Activated T-cell treated with anti-CD3 and anti-CD28 coated beads, Interleukin-2, amount 50 U/mL, for 48 hours (primary cell): ENCODE measurements around the gene C5orf15.

ENCODE experiments used
- DNase-seq, 2 experiments: peaks; one replicate each; pipeline ENCODE4 v3.0.0-alpha.2; 2020

C5orf15 gene

DNA sequence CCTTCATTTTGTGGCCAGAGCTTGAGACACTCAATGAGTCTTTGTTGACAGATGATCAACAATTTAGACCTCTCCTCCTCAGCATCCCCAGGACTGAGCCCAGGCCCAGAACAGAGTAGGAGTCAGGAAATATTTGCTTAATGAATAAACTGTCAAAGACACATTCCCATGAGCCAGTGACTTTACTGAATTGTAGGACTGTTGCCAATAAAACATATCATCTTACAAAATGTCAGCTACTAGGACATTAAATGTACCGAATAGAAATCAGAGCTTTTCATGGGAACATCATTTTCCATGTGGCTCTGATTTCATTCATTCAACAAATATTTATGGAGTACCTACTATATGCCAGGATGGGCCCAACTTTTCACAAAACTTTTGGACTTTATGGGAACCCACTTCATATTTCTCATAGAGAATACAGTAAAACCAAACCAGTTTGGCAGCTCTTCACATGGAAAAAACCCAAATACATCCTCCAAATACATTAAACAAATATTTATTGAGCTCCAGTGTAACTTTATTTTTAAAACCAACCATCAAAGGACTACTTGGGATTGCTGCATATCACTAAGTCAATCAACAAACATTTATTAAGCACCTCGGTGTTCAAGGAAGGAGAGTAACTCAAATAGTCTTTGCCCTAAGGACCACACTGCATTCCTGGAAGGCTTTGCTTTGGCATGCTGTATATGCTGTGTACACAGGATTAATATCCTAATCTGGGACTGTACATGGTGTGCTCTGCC is 24.9 kb upstream of the C5orf15 start:
- DNase-seq = no peak

GRCh38 chr5:133992429-133993155 is 24.2 kb upstream of the C5orf15 start:
- DNase-seq = no peak

DNA sequence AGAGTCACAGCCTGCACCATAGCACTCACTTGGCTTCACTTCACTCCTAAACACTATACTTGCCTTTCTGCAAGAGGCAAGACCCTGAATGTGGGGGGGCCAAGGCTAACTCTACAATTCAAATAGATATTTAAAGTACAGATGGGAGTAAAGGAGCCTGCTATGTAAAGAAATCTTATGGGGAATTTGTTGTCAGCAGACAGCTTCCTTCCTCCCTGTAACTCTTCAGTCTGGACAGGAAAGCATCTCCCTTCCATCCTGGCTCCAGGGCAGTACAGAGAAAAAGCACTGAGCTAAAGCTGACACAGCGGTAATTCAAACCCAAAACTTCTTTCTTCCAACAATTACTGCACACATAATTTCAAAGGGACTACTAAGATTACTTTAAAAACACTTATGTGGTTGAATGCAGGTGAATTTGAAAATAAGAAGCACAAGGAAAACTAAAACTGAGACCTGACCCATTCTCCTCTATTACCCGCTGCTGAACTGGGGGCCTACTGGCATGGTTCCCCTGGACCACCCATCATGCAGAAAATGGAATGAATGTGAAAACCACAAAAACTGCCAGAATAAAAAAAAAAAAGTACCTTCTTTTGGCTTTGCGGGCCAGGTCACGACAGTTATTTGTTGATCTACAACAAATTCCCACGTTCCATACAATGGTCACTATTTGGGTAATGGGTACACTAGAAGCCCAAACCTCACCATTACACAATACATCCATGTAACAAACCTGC is 22.9 kb upstream of the C5orf15 start:
- DNase-seq = no peak

DNA sequence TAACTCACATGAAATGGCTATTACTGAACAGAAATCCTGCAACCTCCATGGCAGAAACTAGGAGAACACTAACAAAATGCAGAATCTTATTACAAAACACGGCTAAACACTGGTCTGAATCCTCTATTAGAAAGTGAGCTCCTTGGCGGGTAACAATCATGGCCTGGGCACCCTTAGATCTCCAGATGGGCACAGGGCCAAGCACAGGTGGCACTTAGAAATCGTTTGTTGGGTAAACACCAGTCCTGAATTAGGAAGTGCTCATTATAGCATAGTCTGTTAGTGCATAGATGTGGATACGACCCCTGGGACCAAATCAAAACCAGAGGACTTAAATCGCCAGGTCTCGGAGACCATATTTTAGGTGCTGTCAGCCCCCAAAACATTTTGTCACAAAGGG is 22.0 kb upstream of the C5orf15 start:
- DNase-seq = no peak

DNA sequence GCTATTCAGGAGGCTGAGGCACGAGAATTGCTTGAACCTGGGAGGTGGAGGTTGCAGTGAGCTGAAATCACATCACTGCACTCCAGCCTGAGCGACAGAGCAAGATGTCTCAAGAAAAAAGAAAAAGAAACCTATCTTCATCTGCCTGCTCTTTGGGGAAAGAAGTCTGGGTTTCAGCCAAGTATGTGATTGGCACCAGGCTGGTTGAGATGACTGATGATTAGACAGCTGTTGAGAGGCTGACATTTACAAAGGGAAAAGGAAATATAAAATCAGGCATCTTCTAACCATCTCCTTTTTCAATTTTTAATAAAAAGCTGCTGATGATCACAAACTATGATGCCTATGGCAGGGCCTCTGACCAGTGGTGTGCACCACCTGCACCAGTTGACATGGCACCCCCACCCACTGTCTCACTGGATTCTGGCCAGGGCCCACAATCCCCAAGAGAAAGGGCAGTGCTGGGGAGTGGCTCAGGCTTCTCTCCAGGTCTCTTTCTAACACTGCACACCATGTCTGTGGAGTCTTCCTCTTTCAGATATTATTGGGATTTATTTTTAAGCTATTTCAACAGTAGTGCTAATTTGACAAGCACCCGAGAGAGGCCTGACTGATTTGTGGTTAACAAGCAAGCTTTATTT is 17.2 kb upstream of the C5orf15 start:
- DNase-seq = no peak

- DNase-seq = no peak
Measured at GRCh38 chr5:133983674-133984073, 15.2 kb upstream of the C5orf15 start.

DNA sequence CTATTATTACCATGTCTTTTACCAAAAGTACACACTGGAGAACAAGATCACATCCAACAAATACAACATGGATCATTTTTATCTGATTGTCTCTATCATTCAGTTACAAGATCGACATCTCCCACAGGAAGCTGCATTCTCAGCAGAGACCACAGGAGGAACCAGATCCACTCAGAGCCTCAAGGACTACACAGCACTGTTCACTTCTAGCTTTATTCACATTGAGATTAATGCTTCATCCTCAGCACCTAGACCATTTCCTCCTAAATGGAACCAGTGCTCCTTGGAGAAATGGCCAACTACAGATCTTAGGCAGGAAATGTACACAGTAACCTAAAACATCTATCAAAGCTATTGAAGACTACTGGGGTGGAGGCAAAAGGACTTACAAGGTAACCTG is 13.3 kb upstream of the C5orf15 start:
- DNase-seq = no peak

DNA sequence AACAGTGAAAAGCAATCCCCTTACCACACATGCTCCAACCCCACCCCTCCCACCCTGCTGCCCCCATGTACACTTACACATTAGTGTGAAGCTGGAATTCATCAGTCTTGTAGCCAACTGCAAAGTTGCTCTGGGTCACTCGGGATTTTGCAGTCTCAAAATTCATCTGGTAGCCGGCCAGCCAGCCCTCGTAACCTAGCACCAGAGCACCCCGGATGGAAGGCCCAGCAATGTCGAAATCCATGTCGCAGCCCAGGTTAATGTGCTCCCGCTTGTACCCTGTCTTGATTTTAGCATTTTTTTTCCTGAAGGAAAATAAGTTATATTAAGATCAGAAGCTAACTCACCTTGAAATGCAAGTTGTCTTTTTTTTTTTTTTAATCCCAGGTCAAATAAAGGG is 12.2 kb upstream of the C5orf15 start:
- DNase-seq = no peak

- DNase-seq = no peak
Measured at GRCh38 chr5:133978943-133979342, 10.5 kb upstream of the C5orf15 start.

DNA sequence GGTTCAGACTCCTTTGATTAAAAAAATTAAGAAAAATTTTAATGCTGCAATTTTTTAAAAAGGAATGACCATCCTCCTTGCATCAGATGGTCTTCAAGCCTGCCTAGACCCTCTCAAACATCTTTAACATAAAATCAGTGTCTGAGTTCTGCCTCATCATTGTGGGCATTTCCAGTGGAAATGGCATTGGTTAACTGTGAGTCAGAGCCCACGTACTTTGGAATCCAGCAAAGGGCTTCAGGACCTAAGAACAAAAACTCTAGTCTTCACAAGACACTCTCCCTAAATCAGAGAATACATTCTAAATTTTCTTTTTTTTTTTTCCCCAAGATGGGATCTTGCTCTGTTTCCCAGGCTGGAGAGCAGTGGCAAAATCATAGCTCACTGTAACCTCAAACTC is 9.4 kb upstream of the C5orf15 start:
- DNase-seq = no peak

- no peak for DNase-seq
Measured at GRCh38 chr5:133977161-133977787, 8.8 kb upstream of the C5orf15 start.

DNA sequence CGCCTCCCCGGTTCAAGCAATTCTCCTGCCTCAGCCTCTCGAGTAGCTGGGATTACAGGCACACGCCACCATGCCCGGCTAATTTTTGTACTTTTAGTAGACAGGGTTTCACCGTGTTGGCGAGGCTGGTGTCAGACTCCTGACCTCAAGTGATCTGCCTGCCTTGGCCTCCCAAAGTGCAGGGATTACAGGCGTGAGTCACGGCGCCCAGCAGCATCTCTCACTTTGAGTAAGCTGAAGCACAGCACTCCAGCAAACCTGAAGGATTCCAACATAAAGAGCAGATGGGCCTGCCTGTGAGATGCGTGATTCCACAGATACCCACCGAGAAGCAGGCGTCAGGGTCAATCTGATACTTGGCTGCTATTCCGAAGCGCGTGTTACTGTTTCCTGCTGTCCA is 7.1 kb upstream of the C5orf15 start:
- peak in 1 of 2 experiments; percentile 40 for DNase-seq

DNA sequence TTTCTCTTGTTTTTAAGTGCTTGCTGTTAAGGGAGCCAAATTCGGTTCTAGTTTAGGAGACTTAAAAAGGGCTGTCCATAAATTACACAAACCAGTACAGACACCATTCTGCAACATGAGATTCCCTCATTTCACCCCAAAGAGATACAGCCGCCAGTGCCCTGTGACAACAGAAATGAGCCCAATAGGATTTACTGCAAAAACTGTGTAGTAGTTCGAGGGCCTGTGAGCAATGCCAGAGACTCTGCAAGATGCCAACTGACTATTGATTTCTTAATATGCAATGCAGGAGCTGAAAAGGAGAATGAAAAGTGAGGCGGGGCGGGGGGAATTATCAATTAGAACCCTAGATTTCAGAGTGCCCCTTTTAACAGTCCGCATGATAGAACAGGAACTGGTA is 5.7 kb upstream of the C5orf15 start:
- DNase-seq = no peak

GRCh38 chr5:133970325-133970909 is 2.0 kb upstream of the C5orf15 start:
- no peak for DNase-seq

DNA sequence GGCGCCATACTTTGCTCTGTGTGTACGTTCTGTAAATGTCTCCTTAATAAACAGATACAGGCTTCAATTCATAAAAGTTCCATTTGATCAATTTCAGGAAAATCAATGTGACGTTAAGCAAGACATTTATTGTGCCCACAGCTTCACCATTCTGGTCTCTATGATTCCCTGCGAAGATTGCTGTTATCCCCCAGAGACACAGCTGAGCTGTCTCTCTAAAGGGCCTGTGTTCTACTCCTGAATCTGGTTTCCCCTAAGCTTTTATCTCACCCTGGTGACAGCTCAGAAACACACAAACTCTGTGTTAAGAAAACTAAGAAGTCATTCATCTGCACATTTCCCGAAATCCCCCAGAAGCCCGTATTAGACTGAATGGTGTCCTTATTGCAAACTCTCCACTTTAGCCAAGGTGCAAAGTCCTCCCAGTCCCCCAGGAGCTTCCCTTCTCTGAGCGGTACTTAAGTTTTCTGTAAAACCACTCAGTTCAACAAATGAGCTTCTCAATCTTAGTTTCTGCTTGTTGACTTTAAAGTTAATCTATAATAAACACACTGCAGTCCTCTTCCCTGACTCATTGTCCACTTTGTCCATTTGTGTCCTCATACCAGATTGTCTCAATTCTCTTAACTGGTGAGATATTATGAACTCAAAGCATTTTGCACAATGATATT is 1.4 kb upstream of the C5orf15 start:
- no peak for DNase-seq

DNA sequence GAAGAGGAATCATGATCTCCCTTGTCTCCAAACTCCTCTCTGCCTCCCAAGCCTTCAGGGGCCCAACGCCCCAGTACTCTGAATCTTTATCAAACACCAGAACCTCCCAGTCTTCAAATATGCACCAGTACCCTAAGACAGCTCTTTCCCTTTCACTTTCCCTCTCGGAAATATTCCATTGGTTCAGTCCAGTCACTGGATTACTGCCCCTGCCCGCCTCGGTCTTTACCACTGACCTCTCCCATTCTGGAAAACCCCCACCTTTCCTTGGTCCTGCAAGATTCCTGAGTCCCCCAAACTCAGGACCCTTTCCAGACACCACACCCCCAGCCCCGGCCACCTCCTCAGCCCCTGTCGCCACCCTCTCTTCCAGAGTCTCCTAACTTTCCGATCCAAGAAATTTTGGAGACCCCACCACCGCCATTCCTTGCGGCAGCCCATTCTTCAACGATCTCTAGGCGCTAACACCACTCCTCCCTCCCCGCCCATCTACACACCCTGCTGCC is 674 bp downstream of the C5orf15 start:
- DNase-seq = no peak

- no peak for DNase-seq
Measured at GRCh38 chr5:133967124-133967523, 1.3 kb downstream of the C5orf15 start.

DNA sequence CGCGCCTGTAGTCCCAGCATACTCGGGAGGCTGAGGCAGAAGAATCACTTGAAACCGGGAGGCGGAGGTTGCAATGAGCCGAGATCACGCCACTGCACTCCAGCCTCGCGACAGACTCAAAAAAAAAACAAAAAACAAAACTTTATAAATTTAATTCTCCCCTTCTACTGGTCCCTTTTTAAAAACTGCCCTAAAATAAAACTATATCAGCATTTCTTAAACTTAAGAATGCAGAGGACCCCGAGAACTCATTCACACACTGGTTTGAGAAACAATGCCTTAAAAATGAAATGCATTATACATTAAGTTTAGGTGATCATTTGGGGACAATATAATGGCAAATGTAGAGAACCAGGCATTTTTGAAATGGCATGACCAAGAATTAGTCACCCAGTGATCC is 2.3 kb downstream of the C5orf15 start:
- peak in 1 of 2 experiments; percentile 10 for DNase-seq

- DNase-seq = peak in 1 of 2 experiments; percentile 8
Measured at GRCh38 chr5:133963493-133964128, 4.8 kb downstream of the C5orf15 start.

GRCh38 chr5:133962801-133963476 is 5.5 kb downstream of the C5orf15 start:
- no peak for DNase-seq
